ENCODE measurements around the gene PSMC1.

PSMC1 gene

GRCh38 chr14:90302529-90303303 lies 46.4 kb downstream of the PSMC1 start:
- no peak for DNase-seq

- no peak for DNase-seq
Observed at GRCh38 chr14:90303473-90303872, 47.1 kb downstream of the PSMC1 start.

GRCh38 chr14:90304502-90304901 lies 48.1 kb downstream of the PSMC1 start:
- no peak for DNase-seq

- no peak for DNase-seq
Observed at GRCh38 chr14:90305176-90305601, 48.8 kb downstream of the PSMC1 start.

- DNase-seq = no peak
Observed at GRCh38 chr14:90308561-90308960, 52.2 kb downstream of the PSMC1 start.

- DNase-seq = no peak
Observed at GRCh38 chr14:90317286-90317685, 60.9 kb downstream of the PSMC1 start.

- DNase-seq = no peak
Observed at GRCh38 chr14:90318016-90318415, 61.7 kb downstream of the PSMC1 start.

GRCh38 chr14:90319173-90319572 lies 62.8 kb downstream of the PSMC1 start:
- DNase-seq = no peak

GRCh38 chr14:90319634-90320541 lies 63.5 kb downstream of the PSMC1 start:
- DNase-seq = no peak

- DNase-seq = no peak
Observed at GRCh38 chr14:90321891-90322290, 65.5 kb downstream of the PSMC1 start.
